ENCODE results near the gene COL26A1. TPM values are rescaled to one million over a fixed set of nuclear protein-coding genes. Genes with fewer than 3 reads are reported as not detected.

Gene COL26A1
- total RNA-seq, 2 donors from 2014 or later: not detected

- DNase-seq (ENCODE audit: low spot score): no peak
- no peak overlapping the region for H3K27ac ChIP-seq
- no peaks in the 10 kb centered on the region for H3K36me3 ChIP-seq
- peaks cover 0 to 12% of the 10 kb centered on the region in 2 donors for H3K4me1 ChIP-seq
- H3K9me3 ChIP-seq: no peaks in the 10 kb centered on the region
- no peak for TF ChIP-seq CTCF (IDR thresholded peaks at IDR 0.05)
- no peak overlapping the region for H3K4me3 ChIP-seq
- no peaks in the 10 kb centered on the region for H3K27me3 ChIP-seq
Measured at GRCh38 chr7:101368422-101369165, 5.9 kb downstream of the COL26A1 start.

- TF ChIP-seq CTCF (IDR thresholded peaks at IDR 0.05): no peak
- Histone ChIP-seq H3K36me3 (no peaks in the 10 kb centered on the region), H3K27ac (no peak overlapping the region), H3K4me3 (no peak overlapping the region), H3K27me3 (no peaks in the 10 kb centered on the region), H3K9me3 (no peaks in the 10 kb centered on the region), H3K4me1 (peaks cover 0 to 7% of the 10 kb centered on the region in 2 donors)
- no peak for DNase-seq (ENCODE audit: low spot score)
Measured at GRCh38 chr7:101370836-101371235, 8.2 kb downstream of the COL26A1 start.

GRCh38 chr7:101373812-101374614, 11.3 kb downstream of the COL26A1 start:
- H3K4me1 ChIP-seq: peaks cover 0 to 14% of the 10 kb centered on the region in 2 donors
- no peak overlapping the region for H3K4me3 ChIP-seq
- H3K36me3 ChIP-seq: no peaks in the 10 kb centered on the region
- DNase-seq (ENCODE audit: low spot score): no peak
- H3K27me3 ChIP-seq: no peaks in the 10 kb centered on the region
- no peaks in the 10 kb centered on the region for H3K9me3 ChIP-seq
- H3K27ac ChIP-seq: no peak overlapping the region
- TF ChIP-seq CTCF (IDR thresholded peaks at IDR 0.05): no peak

GRCh38 chr7:101374990-101375389, 12.3 kb downstream of the COL26A1 start:
- no peak overlapping the region for H3K27ac ChIP-seq
- H3K4me1 ChIP-seq: peaks cover 0 to 15% of the 10 kb centered on the region in 2 donors
- DNase-seq (ENCODE audit: low spot score): no peak
- H3K36me3 ChIP-seq: no peaks in the 10 kb centered on the region
- no peak for TF ChIP-seq CTCF (IDR thresholded peaks at IDR 0.05)
- H3K9me3 ChIP-seq: no peaks in the 10 kb centered on the region
- no peaks in the 10 kb centered on the region for H3K27me3 ChIP-seq
- no peak overlapping the region for H3K4me3 ChIP-seq

GRCh38 chr7:101376601-101377000, 13.9 kb downstream of the COL26A1 start:
- H3K9me3 ChIP-seq: no peaks in the 10 kb centered on the region
- H3K27ac ChIP-seq: no peak overlapping the region
- no peak for DNase-seq (ENCODE audit: low spot score)
- H3K4me3 ChIP-seq: no peak overlapping the region
- H3K4me1 ChIP-seq: peaks cover 0 to 15% of the 10 kb centered on the region in 2 donors
- no peaks in the 10 kb centered on the region for H3K27me3 ChIP-seq
- TF ChIP-seq CTCF (IDR thresholded peaks at IDR 0.05): no peak
- no peaks in the 10 kb centered on the region for H3K36me3 ChIP-seq

All from right atrium auricular region (tissue), 2 donors.